Adrenal gland (tissue), 5 donors: ENCODE measurements around the gene TMEM60.

Experiments
- POLR2A ChIP-seq, 2 donors: fragments of 450-650 bp; IDR thresholded peaks; one replicate each; pipeline ENCODE4 v1.6.1; 2017; ENCODE audit warnings: antibody characterized with exemption in 2 of 2, mild to moderate bottlenecking in 2 of 2, moderate library complexity in 1 of 2
- TF ChIP-seq, protein P1 (sequence below), 6 experiments: fragments of 450-650 bp in 4 of 6; fragments of 200-600 bp in 2 of 6; sonication (generic) in 1 of 6; IDR thresholded peaks; 1 replicate in 5 of 6; 2 replicates in 1 of 6; pipeline versions ENCODE4 v1.5.1 to v1.8.0; 2016 to 2021; ENCODE audit warnings: antibody characterized with exemption in 6 of 6, mild to moderate bottlenecking in 2 of 6, moderate library complexity in 1 of 6
- donor health status: DM: no; HTN: no; CAD: no.

GRCh38 chr7:77766801-77767605 lies 31.2 kb downstream of the TMEM60 start:
- TF ChIP-seq POLR2A (IDR thresholded peaks at IDR 0.05): no peak
- TF ChIP-seq, protein P1, sequence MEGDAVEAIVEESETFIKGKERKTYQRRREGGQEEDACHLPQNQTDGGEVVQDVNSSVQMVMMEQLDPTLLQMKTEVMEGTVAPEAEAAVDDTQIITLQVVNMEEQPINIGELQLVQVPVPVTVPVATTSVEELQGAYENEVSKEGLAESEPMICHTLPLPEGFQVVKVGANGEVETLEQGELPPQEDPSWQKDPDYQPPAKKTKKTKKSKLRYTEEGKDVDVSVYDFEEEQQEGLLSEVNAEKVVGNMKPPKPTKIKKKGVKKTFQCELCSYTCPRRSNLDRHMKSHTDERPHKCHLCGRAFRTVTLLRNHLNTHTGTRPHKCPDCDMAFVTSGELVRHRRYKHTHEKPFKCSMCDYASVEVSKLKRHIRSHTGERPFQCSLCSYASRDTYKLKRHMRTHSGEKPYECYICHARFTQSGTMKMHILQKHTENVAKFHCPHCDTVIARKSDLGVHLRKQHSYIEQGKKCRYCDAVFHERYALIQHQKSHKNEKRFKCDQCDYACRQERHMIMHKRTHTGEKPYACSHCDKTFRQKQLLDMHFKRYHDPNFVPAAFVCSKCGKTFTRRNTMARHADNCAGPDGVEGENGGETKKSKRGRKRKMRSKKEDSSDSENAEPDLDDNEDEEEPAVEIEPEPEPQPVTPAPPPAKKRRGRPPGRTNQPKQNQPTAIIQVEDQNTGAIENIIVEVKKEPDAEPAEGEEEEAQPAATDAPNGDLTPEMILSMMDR (IDR thresholded peaks at IDR 0.05): no peak
